ENCODE measurements around the gene CHMP5.

- no peak for TF ChIP-seq CTCF (IDR thresholded peaks at IDR 0.05)
- no peak for TF ChIP-seq POLR2A (IDR thresholded peaks at IDR 0.05)
These were observed 9.4 kb upstream of the CHMP5 start for GRCh38 chr9:33255471-33255870.

Data from body of pancreas (tissue), 4 donors.